GM21576 (cell line): ENCODE data around the gene FGD2.
"Not testable (repeated sequence)": the region's sequence is repeated elsewhere in the genome, so short reads cannot be mapped to it uniquely, and the experiment has no call there.

Source experiments
- ATAC-seq: cut with Tn5 transposase; IDR thresholded peaks from one replicate; pipeline ENCODE4 v1.9.1; 2021; ENCODE audit warnings: mild to moderate bottlenecking, moderate library complexity; ENCODE audit not compliant: unreplicated experiment

Gene FGD2

GRCh38 chr6:37057128-37057471, 51.6 kb downstream of the FGD2 start:
- ATAC-seq = no peak

DNA sequence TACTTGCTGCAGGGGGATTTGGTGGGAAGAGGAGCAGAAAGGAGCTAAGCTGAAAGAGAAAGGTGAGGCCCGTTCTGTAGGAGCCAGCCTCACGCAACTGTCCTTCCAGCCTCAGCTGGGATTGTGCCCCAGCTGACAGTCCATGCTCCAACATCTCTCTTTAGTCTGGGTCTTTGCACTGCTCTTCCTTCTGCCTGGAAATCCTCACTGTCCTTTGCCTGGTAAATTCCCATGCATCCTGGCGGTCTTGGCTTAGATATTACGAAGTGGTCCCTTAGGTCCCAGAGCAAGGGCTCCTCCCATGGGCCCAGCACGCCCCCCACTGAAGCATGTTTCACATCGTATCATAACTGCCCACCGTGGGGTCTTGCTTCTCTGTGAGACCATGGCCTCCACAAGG, 52.2 kb downstream of the FGD2 start:
- no peak for ATAC-seq

DNA sequence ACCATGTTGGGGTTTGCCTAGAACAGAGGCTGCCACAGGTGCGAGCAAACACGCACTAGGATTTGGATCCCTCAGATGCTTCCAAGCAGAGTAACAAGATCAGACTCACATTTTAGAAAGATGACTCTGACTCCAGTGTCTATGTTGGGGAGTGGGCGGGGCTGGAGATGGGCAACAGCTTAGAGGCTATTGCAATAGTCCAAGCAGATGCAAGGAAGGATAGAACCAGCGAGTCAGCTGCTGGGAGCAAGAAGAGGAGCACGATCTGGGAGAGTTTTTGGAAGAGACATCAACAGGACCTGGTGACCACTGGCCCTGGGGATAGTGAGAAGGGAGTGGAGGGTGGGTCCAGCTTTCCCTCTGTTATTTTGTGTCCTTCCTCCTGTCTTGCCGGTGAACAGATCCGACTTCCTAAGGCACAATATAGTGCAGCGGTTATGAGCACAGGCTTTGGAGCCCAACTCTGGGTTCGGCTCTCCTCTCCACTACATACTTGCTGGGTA, 52.7 kb downstream of the FGD2 start:
- no peak for ATAC-seq

GRCh38 chr6:37058984-37059343, 53.5 kb downstream of the FGD2 start:
- ATAC-seq = not testable (repeated sequence)

DNA sequence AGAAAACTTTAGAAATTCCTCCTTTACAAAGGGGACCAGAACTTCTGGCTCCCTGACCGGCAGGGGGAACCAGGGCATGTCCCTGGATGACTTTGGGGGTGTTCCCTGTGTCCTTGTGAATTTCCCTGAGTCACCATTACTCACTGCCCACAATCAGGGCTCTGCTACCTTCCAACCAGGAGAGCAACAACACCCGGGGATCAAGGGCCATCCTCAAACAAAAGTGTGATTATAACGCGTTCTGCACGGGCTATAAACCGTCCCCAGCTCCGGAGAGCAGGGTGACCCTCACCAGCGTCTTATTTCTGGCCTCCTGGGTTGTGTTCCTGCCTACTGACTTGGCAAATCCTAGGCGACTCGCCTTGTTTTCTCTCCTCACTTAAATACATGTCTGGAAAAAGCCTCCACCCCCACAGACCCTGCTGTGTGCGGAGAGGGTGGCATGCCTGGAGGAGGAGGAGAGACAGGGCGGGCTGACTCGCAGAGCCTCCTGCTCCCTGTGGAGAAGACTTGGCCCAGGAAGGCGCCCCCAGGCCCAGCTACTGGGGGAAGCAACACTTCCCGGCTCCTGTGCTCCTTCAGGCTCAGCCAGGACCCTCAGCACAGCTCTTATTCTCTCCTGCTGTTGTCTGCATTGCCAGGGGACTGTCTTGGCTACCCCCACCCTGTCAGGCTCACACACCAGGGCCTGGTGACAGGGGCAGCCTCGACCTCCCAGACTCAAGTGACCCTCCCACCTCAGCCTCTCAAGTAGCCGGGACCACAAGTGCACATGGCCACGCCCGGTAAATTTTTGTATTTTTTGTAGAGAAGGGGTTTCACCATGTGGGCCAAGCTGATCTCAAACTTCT, 54.1 kb downstream of the FGD2 start:
- no peak for ATAC-seq

DNA sequence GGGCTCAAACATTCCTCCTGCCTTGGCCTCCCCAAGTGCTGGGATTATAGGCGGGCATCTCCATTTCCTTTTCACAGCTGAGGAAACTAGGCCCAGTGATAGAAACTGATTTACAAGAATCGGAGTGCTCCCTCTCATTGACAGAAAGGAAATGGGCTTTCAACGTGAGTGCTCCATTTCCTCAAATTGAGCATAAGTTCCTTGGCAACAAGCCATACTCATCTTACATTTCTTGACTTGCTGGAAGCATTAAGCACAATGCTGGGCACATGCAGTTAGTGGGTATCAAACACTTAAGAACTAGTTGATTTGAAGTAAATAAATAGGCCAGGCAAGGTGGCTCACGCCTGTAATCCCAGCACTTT, 54.7 kb downstream of the FGD2 start:
- no peak for ATAC-seq

DNA sequence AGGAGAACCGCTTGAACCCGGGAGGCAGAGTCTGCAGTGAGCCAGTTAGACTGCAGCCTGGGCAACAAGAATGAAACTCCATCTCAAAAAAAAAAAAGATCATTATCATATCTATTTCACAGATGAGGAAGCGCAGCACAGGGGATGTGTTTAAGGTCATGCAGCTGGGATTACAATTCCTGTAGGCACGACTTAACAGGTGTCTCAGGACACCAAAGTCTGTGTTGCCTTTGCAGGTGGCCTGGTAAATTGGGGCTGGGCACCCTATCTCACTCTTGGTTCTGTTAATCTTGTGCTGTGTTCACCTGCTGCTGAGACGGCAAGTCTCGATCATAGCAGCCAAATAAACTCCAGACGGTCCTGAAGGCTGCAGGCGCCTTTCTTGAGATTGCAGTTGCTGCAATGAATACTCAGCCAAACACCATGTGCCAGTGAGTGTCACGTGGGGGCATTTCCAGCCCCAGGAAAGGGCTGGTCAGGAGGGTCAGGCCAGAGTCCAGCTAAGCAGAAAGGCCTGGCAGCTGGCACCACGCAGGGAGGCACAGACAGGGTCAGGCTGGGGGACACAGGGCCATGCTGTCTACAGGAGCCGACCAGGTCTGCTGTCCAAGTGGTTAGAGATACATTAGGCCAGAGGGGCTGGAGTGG, 55.8 kb downstream of the FGD2 start:
- ATAC-seq = no peak

DNA sequence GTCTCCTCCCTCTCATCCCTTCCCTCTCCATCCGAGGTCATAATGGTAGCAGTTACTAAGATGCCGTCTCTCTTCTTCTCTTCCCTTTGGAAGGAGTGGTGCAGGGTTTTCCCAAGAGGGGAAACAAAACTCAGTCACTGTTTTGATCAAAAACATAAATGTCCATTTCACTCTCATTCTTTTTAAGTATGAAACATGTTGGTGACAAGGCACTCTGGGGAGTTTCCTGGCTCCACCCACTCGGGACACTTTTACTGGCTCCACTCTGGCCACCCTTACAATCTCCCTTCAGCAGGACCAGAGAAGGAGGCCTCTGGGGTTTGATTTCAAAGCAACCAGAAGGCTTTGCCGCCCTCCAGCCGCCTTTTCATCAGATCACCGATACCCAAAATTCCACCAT, 57.0 kb downstream of the FGD2 start:
- no peak for ATAC-seq

GRCh38 chr6:37068356-37069270, 63.2 kb downstream of the FGD2 start:
- ATAC-seq = no peak

- ATAC-seq = no peak
Observed at GRCh38 chr6:37069639-37070038, 64.2 kb downstream of the FGD2 start.

DNA sequence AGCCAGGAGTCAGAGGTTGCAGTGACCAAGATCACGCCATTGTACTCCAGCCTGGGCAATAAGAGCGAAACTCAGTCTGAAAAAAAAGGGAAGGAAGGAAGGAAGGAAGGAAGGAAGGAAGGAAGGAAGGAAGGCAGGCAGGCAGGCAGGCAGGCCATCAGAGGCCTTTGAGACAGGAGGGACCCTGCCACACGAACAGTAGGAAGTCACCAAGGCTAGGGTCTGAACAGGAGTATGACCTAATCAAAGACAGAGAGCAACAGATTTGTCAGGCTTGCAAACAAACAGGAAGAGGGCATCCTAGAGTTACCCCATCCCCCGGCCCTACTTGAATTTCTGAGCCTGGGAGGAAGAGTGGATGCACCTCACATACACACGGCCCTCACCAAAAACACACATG, 67.1 kb downstream of the FGD2 start:
- no peak for ATAC-seq

DNA sequence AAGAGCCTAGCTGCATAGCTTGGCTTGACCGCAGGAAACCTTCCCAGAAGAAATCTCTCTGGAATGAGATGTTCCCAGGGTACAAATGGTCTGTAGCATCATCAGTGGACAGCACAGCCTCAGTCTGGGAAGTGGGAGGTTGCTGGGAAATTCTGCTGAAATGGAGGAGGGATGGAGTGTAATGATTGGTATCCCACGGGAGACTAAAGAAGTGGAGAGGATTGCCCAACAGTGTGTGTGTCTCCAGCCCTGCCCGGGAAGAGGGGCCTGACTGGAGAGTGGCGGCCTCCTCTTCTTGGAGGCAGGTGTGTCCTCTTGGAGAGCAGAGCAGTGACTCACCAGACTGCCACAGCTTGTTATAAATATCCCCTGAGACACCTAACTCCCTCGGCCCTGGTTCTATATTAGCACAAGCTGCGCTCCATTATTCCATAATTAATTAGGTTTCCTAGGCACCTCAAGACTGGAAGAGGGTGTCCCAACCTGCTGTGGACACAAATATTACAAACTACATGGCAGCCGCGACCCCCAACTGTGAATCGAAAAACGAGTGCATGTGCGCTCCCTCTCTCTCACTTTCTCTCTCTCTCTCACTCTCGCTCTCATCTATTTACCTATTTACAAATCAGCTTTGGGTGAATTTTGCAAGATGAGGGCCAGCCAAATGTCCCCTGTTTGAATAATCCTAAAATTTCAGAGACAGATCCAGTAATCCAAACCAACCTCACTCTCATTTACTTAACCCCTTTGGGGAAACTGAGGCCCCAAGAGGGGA, 68.8 kb downstream of the FGD2 start:
- ATAC-seq = no peak

GRCh38 chr6:37077191-37077904, 71.9 kb downstream of the FGD2 start:
- no peak for ATAC-seq

DNA sequence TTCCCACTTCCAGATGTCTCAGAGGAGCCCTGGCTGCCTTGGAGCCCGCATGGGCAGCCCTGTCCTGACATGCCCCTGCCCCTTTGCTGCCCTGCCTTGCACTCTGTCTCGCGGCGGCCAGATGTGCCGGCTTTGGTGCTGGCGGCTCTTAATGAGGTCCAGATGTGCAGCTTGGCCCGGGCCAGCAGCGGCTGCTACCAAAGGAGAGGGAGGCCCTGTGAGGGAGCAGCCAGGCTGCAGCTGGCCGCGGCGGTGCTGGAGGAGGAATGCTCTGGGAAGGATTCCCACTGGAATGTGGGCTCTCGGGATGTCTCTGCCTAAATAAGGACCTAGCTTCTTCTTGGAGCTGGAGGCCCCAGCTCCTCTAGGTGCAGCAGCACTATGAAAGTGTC, 72.4 kb downstream of the FGD2 start:
- ATAC-seq = no peak
